Stomach (tissue), 4 donors: ENCODE results near the gene PCDHA9.

Experiments used
- EP300 ChIP-seq: sonication (generic); formaldehyde crosslinking; IDR thresholded peaks from one replicate; pipeline ENCODE4 v1.6.1; 2017; ENCODE audit warnings: antibody characterized with exemption
- POLR2A ChIP-seq, 4 donors: fragments of 450-650 bp; IDR thresholded peaks; one replicate each; pipeline ENCODE4 v1.6.1; 2016; ENCODE audit warnings: antibody characterized with exemption in 4 of 4, control low read depth in 2 of 4, mild to moderate bottlenecking in 1 of 4, moderate library complexity in 1 of 4
- TF ChIP-seq, protein P1 (sequence below), 7 experiments: fragments of 450-650 bp in 4 of 7; fragments of 200-600 bp in 3 of 7; sonication (generic) in 3 of 7; IDR thresholded peaks; one replicate each; pipeline ENCODE4 v1.5.1; 2016 to 2019; ENCODE audit warnings: antibody characterized with exemption in 7 of 7, control low read depth in 2 of 7, mild to moderate bottlenecking in 1 of 7

DNA sequence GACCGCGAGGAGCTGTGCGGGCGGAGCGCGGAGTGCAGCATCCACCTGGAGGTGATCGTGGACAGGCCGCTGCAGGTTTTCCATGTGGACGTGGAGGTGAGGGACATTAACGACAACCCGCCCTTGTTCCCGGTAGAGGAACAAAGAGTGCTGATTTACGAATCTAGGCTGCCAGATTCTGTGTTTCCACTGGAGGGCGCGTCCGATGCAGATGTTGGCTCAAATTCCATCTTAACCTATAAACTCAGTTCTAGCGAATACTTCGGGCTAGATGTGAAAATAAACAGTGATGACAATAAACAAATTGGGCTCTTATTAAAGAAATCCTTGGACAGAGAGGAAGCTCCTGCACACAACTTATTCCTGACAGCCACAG, 19.8 kb upstream of the PCDHA9 start:
- TF ChIP-seq EP300, result no peak
- TF ChIP-seq POLR2A (IDR thresholded peaks at IDR 0.05), result no peak
- TF ChIP-seq, protein P1, sequence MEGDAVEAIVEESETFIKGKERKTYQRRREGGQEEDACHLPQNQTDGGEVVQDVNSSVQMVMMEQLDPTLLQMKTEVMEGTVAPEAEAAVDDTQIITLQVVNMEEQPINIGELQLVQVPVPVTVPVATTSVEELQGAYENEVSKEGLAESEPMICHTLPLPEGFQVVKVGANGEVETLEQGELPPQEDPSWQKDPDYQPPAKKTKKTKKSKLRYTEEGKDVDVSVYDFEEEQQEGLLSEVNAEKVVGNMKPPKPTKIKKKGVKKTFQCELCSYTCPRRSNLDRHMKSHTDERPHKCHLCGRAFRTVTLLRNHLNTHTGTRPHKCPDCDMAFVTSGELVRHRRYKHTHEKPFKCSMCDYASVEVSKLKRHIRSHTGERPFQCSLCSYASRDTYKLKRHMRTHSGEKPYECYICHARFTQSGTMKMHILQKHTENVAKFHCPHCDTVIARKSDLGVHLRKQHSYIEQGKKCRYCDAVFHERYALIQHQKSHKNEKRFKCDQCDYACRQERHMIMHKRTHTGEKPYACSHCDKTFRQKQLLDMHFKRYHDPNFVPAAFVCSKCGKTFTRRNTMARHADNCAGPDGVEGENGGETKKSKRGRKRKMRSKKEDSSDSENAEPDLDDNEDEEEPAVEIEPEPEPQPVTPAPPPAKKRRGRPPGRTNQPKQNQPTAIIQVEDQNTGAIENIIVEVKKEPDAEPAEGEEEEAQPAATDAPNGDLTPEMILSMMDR (IDR thresholded peaks at IDR 0.05), result no peak
